Stimulated activated CD4-positive, alpha-beta T cell treated with anti-CD3 and anti-CD28 coated beads, TNF-alpha, amount 100 ng/mL, for 4 hours (primary cell): ENCODE measurements around the gene DMRT3.
"Not testable (repeated sequence)": the region's sequence is repeated elsewhere in the genome, so short reads cannot be mapped to it uniquely, and the experiment has no call there.

Experiments
- DNase-seq, 3 experiments: peaks; one replicate each; pipeline ENCODE4 v3.0.0-alpha.2; 2020; ENCODE audit warnings: low read depth in 3 of 3

Gene DMRT3

GRCh38 chr9:998299-999110 is 22.1 kb downstream of the DMRT3 start:
- DNase-seq = not testable (repeated sequence)

- no peak for DNase-seq
Measured at GRCh38 chr9:1001838-1002237, 25.4 kb downstream of the DMRT3 start.

GRCh38 chr9:1002678-1003077 is 26.2 kb downstream of the DMRT3 start:
- no peak for DNase-seq

GRCh38 chr9:1005043-1005667 is 28.7 kb downstream of the DMRT3 start:
- no peak for DNase-seq

- DNase-seq = no peak
Measured at GRCh38 chr9:1007312-1007711, 30.9 kb downstream of the DMRT3 start.

GRCh38 chr9:1008216-1008615 is 31.8 kb downstream of the DMRT3 start:
- no peak for DNase-seq

- DNase-seq = peak; percentile 48 to 60 (median 58)
Measured at GRCh38 chr9:1009101-1009707, 32.7 kb downstream of the DMRT3 start.

- no peak for DNase-seq
Measured at GRCh38 chr9:1013021-1013420, 36.6 kb downstream of the DMRT3 start.

GRCh38 chr9:1014225-1014624 is 37.8 kb downstream of the DMRT3 start:
- no peak for DNase-seq

GRCh38 chr9:1014640-1015039 is 38.2 kb downstream of the DMRT3 start:
- no peak for DNase-seq

GRCh38 chr9:1018121-1018520 is 41.7 kb downstream of the DMRT3 start:
- DNase-seq = no peak

- no peak for DNase-seq
Measured at GRCh38 chr9:1024112-1024511, 47.7 kb downstream of the DMRT3 start.

- DNase-seq = no peak
Measured at GRCh38 chr9:1025131-1025530, 48.7 kb downstream of the DMRT3 start.

GRCh38 chr9:1026219-1026618 is 49.8 kb downstream of the DMRT3 start:
- no peak for DNase-seq

- DNase-seq = no peak
Measured at GRCh38 chr9:1028501-1029190, 52.2 kb downstream of the DMRT3 start.

GRCh38 chr9:1031951-1032601 is 55.6 kb downstream of the DMRT3 start:
- DNase-seq = no peak

GRCh38 chr9:1034271-1034670 is 57.8 kb downstream of the DMRT3 start:
- DNase-seq = no peak

GRCh38 chr9:1039589-1039988 is 63.1 kb downstream of the DMRT3 start:
- no peak for DNase-seq
